ENCODE data around the gene SLF2.

Gene SLF2

GRCh38 chr10:100982916-100983830 is 70.4 kb downstream of the SLF2 start:
- DNase-seq: no peak

GRCh38 chr10:100983868-100984671 is 71.3 kb downstream of the SLF2 start:
- DNase-seq: no peak

- no peak for DNase-seq
These were observed 72.0 kb downstream of the SLF2 start for GRCh38 chr10:100984672-100985177.

GRCh38 chr10:100985336-100985735 is 72.6 kb downstream of the SLF2 start:
- DNase-seq: no peak

GRCh38 chr10:100986623-100986951 is 73.8 kb downstream of the SLF2 start:
- no peak for DNase-seq

GRCh38 chr10:100986952-100987684 is 74.4 kb downstream of the SLF2 start, which contains the start of the genes MRPL43 and TWNK:
TSS of gene MRPL43 (minus strand) at chr10:100987497. CDS start at chr10:100987443, 54 bp downstream.
TSS of gene TWNK (plus strand) at chr10:100987543. CDS start at chr10:100988211, 668 bp downstream.
- DNase-seq: peak; percentile 43 to 51

GRCh38 chr10:100987685-100988049 is 74.9 kb downstream of the SLF2 start:
- no peak for DNase-seq

GRCh38 chr10:100988166-100988565 is 75.4 kb downstream of the SLF2 start:
- no peak for DNase-seq

- DNase-seq: no peak
These were observed 76.3 kb downstream of the SLF2 start for GRCh38 chr10:100989088-100989487.

- no peak for DNase-seq
These were observed 81.4 kb downstream of the SLF2 start for GRCh38 chr10:100993986-100994708.

- DNase-seq: no peak
These were observed 82.4 kb downstream of the SLF2 start for GRCh38 chr10:100995181-100995580.

- DNase-seq: no peak
These were observed 84.1 kb downstream of the SLF2 start for GRCh38 chr10:100996678-100997359.

- DNase-seq: peak in 1 of 2 donors; percentile 63
These were observed 84.8 kb downstream of the SLF2 start for GRCh38 chr10:100997360-100998182.

GRCh38 chr10:100998183-100998990 is 85.6 kb downstream of the SLF2 start:
- peak in 1 of 2 donors; percentile 64 for DNase-seq

- peak in 1 of 2 donors; percentile 81 for DNase-seq
These were observed 86.4 kb downstream of the SLF2 start for GRCh38 chr10:100998991-100999741.

- DNase-seq: no peak
These were observed 87.0 kb downstream of the SLF2 start, which contains the start of gene LZTS2 for GRCh38 chr10:100999742-101000126. TSS of gene LZTS2 (plus strand) at chr10:100999808. CDS start at chr10:101002539, 2,731 bp downstream.

- no peak for DNase-seq
These were observed 87.6 kb downstream of the SLF2 start for GRCh38 chr10:101000127-101000914.
